Naive B cell (primary cell): Measurements from ENCODE around the gene DMAC2L. TPM values are rescaled to one million over a fixed set of nuclear protein-coding genes. Genes with fewer than 3 reads are reported as not detected.
A peak's percentile ranks its signal among the peaks of the same experiment; 100 is the strongest.
"Not testable (repeated sequence)": the region's sequence is repeated elsewhere in the genome, so short reads cannot be mapped to it uniquely, and the experiment has no call there.

Experiments used
- ATAC-seq, 2 donors: fragments of 150-1000 bp; cut with Tn5 transposase; 2 replicates each; pipeline ENCODE4 v1.10.0; 2021; ENCODE audit warnings: low read depth in 2 of 2, mild to moderate bottlenecking in 2 of 2, moderate library complexity in 2 of 2
- DNase-seq: peaks from one replicate; pipeline ENCODE4 v3.0.0; 2022
- H3K27ac Mint-ChIP-seq, 6 donors: one replicate each; pipeline ENCODE4 v1.8.0; 2020 to 2022; ENCODE audit warnings: mild to moderate bottlenecking in 6 of 6, mixed read lengths in 6 of 6, moderate library complexity in 5 of 6, inconsistent platforms in 2 of 6
- H3K27me3 Mint-ChIP-seq, 3 donors: one replicate each; pipeline ENCODE4 v1.8.0; 2021 to 2022; ENCODE audit warnings: mixed read lengths in 3 of 3, mild to moderate bottlenecking in 1 of 3
- H3K36me3 Mint-ChIP-seq, 2 donors: one replicate each; pipeline ENCODE4 v1.8.0; 2020 to 2022; ENCODE audit warnings: mixed read lengths in 2 of 2, inconsistent platforms in 1 of 2, mild to moderate bottlenecking in 1 of 2
- H3K4me1 Mint-ChIP-seq, 3 donors: one replicate each; pipeline ENCODE4 v1.8.0; 2020 to 2022; ENCODE audit warnings: mixed read lengths in 3 of 3, inconsistent platforms in 1 of 3, mild to moderate bottlenecking in 1 of 3, moderate library complexity in 1 of 3
- H3K4me3 Mint-ChIP-seq, 8 donors: one replicate each; pipeline ENCODE4 v1.8.0; 2020 to 2022; ENCODE audit warnings: mild to moderate bottlenecking in 8 of 8, mixed read lengths in 8 of 8, moderate library complexity in 8 of 8, inconsistent platforms in 2 of 8
- H3K9me3 Mint-ChIP-seq, 7 donors: one replicate each; pipeline ENCODE4 v1.8.0; 2020 to 2022; ENCODE audit warnings: mixed read lengths in 7 of 7, mild to moderate bottlenecking in 5 of 7, inconsistent platforms in 2 of 7, moderate library complexity in 1 of 7
- polyA plus RNA-seq, 6 donors: library from polyadenylated mRNA; unstranded; fragments of 300-500 nt; fragmentation: Illumina TruSeq; gene quantifications; one replicate each; pipeline ENCODE4 v1.2.3, GENCODE V29; 2021; ENCODE audit warnings: low read depth in 6 of 6

The DMAC2L gene
- polyA plus RNA-seq, 6 donors from 2014 or later = 19.4 to 32.4 (median 28.3) TPM

GRCh38 chr14:50362764-50363713, 50.9 kb downstream of the DMAC2L start:
- ATAC-seq (peak; percentile 45 to 50), DNase-seq (peak; percentile 14)
- Mint-ChIP-seq H3K36me3 (peaks cover 0 to 5% of the 10 kb centered on the region in 2 donors), H3K9me3 (peaks cover 0 to 5% (median 0%) of the 10 kb centered on the region in 7 donors), H3K27me3 (no peaks in the 10 kb centered on the region), H3K4me1 (peaks cover 35 to 44% (median 38%) of the 10 kb centered on the region in 3 donors), H3K4me3 (peak overlapping the region; percentile 84 to 96 (median 90)), H3K27ac (peak overlapping the region; percentile 88 to 97 (median 96))

GRCh38 chr14:50363714-50364111, 51.6 kb downstream of the DMAC2L start:
- H3K27ac Mint-ChIP-seq = peak overlapping the region; percentile 88 to 97 (median 96)
- ATAC-seq = peak; percentile 98 to 99
- H3K9me3 Mint-ChIP-seq = peaks cover 0 to 5% (median 0%) of the 10 kb centered on the region in 7 donors
- H3K27me3 Mint-ChIP-seq = no peaks in the 10 kb centered on the region
- DNase-seq = peak; percentile 83
- no peaks in the 10 kb centered on the region for H3K36me3 Mint-ChIP-seq
- peaks cover 35 to 44% (median 38%) of the 10 kb centered on the region in 3 donors for H3K4me1 Mint-ChIP-seq
- H3K4me3 Mint-ChIP-seq = peak overlapping the region; percentile 84 to 96 (median 90)

GRCh38 chr14:50364792-50365191, 52.7 kb downstream of the DMAC2L start:
- H3K27ac Mint-ChIP-seq = peak overlapping the region in 2 of 6 donors; percentile 33 to 47
- peaks cover 35 to 43% (median 38%) of the 10 kb centered on the region in 3 donors for H3K4me1 Mint-ChIP-seq
- no peaks in the 10 kb centered on the region for H3K36me3 Mint-ChIP-seq
- H3K9me3 Mint-ChIP-seq = peaks cover 0 to 5% (median 0%) of the 10 kb centered on the region in 7 donors
- no peaks in the 10 kb centered on the region for H3K27me3 Mint-ChIP-seq
- no peak for ATAC-seq
- H3K4me3 Mint-ChIP-seq = no peak overlapping the region
- DNase-seq = no peak

GRCh38 chr14:50365572-50365971, 53.4 kb downstream of the DMAC2L start:
- not testable (repeated sequence) for H3K36me3 Mint-ChIP-seq, H3K27me3 Mint-ChIP-seq, H3K9me3 Mint-ChIP-seq, H3K4me3 Mint-ChIP-seq, ATAC-seq, DNase-seq
- peaks cover 35 to 38% (median 37%) of the 10 kb centered on the region in 3 donors for H3K4me1 Mint-ChIP-seq
- H3K27ac Mint-ChIP-seq = peak overlapping the region in 2 of 6 donors; percentile 35 to 52

- no peak for DNase-seq
- Mint-ChIP-seq H3K9me3 (peaks cover 0 to 5% (median 0%) of the 10 kb centered on the region in 7 donors), H3K4me1 (peaks cover 33 to 36% (median 35%) of the 10 kb centered on the region in 3 donors), H3K36me3 (no peaks in the 10 kb centered on the region), H3K4me3 (no peak overlapping the region), H3K27ac (peak overlapping the region in 2 of 6 donors; percentile 35 to 53), H3K27me3 (no peaks in the 10 kb centered on the region)
- no peak for ATAC-seq
These were observed 54.0 kb downstream of the DMAC2L start for GRCh38 chr14:50366115-50366514.

GRCh38 chr14:50366589-50366988, 54.5 kb downstream of the DMAC2L start:
- DNase-seq = no peak
- Mint-ChIP-seq H3K27me3 (no peaks in the 10 kb centered on the region), H3K36me3 (no peaks in the 10 kb centered on the region), H3K27ac (peak overlapping the region in 4 of 6 donors; percentile 35 to 54 (median 48)), H3K9me3 (peaks cover 0 to 5% (median 0%) of the 10 kb centered on the region in 7 donors), H3K4me3 (no peak overlapping the region), H3K4me1 (peaks cover 32 to 35% (median 33%) of the 10 kb centered on the region in 3 donors)
- ATAC-seq = no peak

- Mint-ChIP-seq H3K36me3 (no peaks in the 10 kb centered on the region), H3K27me3 (no peaks in the 10 kb centered on the region), H3K4me1 (peaks cover 5 to 6% (median 6%) of the 10 kb centered on the region in 3 donors), H3K27ac (no peak overlapping the region), H3K9me3 (no peaks in the 10 kb centered on the region), H3K4me3 (no peak overlapping the region)
- no peak for ATAC-seq
- DNase-seq = no peak
These were observed 59.4 kb downstream of the DMAC2L start for GRCh38 chr14:50371546-50371945.

- peaks cover 0 to 7% (median 0%) of the 10 kb centered on the region in 3 donors for H3K4me1 Mint-ChIP-seq
- H3K36me3 Mint-ChIP-seq = no peaks in the 10 kb centered on the region
- no peak for ATAC-seq
These were observed 61.8 kb downstream of the DMAC2L start for GRCh38 chr14:50373959-50374358.

GRCh38 chr14:50375760-50376159, 63.6 kb downstream of the DMAC2L start:
- Mint-ChIP-seq H3K36me3 (no peaks in the 10 kb centered on the region), H3K9me3 (no peaks in the 10 kb centered on the region), H3K27me3 (no peaks in the 10 kb centered on the region), H3K4me1 (peaks cover 0 to 7% (median 0%) of the 10 kb centered on the region in 3 donors), H3K27ac (no peak overlapping the region), H3K4me3 (no peak overlapping the region)
- DNase-seq = no peak
- ATAC-seq = no peak

More at GRCh38 chr14:50373959-50374358, 61.8 kb downstream of the DMAC2L start:
- no peak overlapping the region for H3K27ac Mint-ChIP-seq
- H3K27me3 Mint-ChIP-seq = no peaks in the 10 kb centered on the region
- H3K4me3 Mint-ChIP-seq = no peak overlapping the region
- H3K9me3 Mint-ChIP-seq = no peaks in the 10 kb centered on the region
- no peak for DNase-seq

Other genes starting within 250 kb of the DMAC2L start
- gene VCPKMT, start 195.8 kb upstream of the DMAC2L start, polyA plus RNA-seq = 10 to 100 TPM; 24.5 to 43.3 (median 36.5) TPM
- gene SOS2, start 80.7 kb upstream of the DMAC2L start, polyA plus RNA-seq = 10 to 100 TPM; 15.6 to 34.8 (median 20.3) TPM
- gene L2HGDH, start 95 bp upstream of the DMAC2L start, polyA plus RNA-seq = 1 to 10 TPM in 5 of 6 donors, not detected in 1; 1.5 to 3.6 (median 2.2) TPM
- 10 to 100 TPM in 4 of 6 donors, 1 to 10 TPM in 2; 1.4 to 20.2 (median 12.8) TPM for gene CDKL1, start 84.6 kb downstream of the DMAC2L start, polyA plus RNA-seq
- gene MAP4K5, start 220.2 kb downstream of the DMAC2L start, polyA plus RNA-seq = 10 to 100 TPM; 25.8 to 45.3 (median 35.4) TPM
- gene ATL1, start 247.8 kb downstream of the DMAC2L start, polyA plus RNA-seq = 1 to 10 TPM; 2.1 to 7.1 (median 5.2) TPM